Coronary artery (tissue), 2 donors: ENCODE results near the gene TMEM132C.

Source experiments
- DNase-seq: peaks from one replicate; pipeline ENCODE4 v3.0.0-alpha.2; 2017; ENCODE audit warnings: low spot score
- H3K27ac ChIP-seq, 2 donors: fragments of 200-600 bp; sonication (generic); one replicate each; pipeline ENCODE4 v1.5.1; 2016 to 2019
- H3K4me3 ChIP-seq: fragments of 200-600 bp; sonication (generic); 2 replicates; pipeline ENCODE4 v1.5.1; 2016; ENCODE audit warnings: mild to moderate bottlenecking, moderate library complexity
- CTCF ChIP-seq: fragments of 200-600 bp; sonication (generic); IDR thresholded peaks from one replicate; pipeline ENCODE4 v1.5.1; 2019; ENCODE audit warnings: antibody characterized with exemption

Gene TMEM132C

GRCh38 chr12:128698301-128698972, 431.5 kb downstream of the TMEM132C start:
- TF ChIP-seq CTCF, result no peak
- Histone ChIP-seq H3K27ac (no peak overlapping the region), H3K4me3 (no peak overlapping the region)
- DNase-seq, result no peak

GRCh38 chr12:128699106-128699505, 432.1 kb downstream of the TMEM132C start:
- no peak for TF ChIP-seq CTCF
- no peak for DNase-seq
- H3K4me3 ChIP-seq, result no peak overlapping the region
- no peak overlapping the region for H3K27ac ChIP-seq

- no peak for TF ChIP-seq CTCF
- no peak for DNase-seq
- H3K4me3 ChIP-seq, result no peak overlapping the region
- H3K27ac ChIP-seq, result no peak overlapping the region
These were observed 435.4 kb downstream of the TMEM132C start for GRCh38 chr12:128702371-128702770.

GRCh38 chr12:128705140-128705539, 438.2 kb downstream of the TMEM132C start:
- DNase-seq, result no peak
- Histone ChIP-seq H3K4me3 (no peak overlapping the region), H3K27ac (no peak overlapping the region)
- TF ChIP-seq CTCF, result no peak

GRCh38 chr12:128707488-128707887, 440.5 kb downstream of the TMEM132C start:
- H3K27ac ChIP-seq, result no peak overlapping the region
- no peak for DNase-seq
- TF ChIP-seq CTCF, result no peak
- H3K4me3 ChIP-seq, result no peak overlapping the region

- no peak for TF ChIP-seq CTCF
- Histone ChIP-seq H3K27ac (no peak overlapping the region), H3K4me3 (no peak overlapping the region)
- DNase-seq, result no peak
These were observed 441.8 kb downstream of the TMEM132C start for GRCh38 chr12:128708789-128709188.

- no peak for TF ChIP-seq CTCF
These were observed 442.7 kb downstream of the TMEM132C start for GRCh38 chr12:128709660-128710059.

More at GRCh38 chr12:128709660-128710059, 442.7 kb downstream of the TMEM132C start:
- H3K4me3 ChIP-seq, result no peak overlapping the region
- DNase-seq, result no peak
- no peak overlapping the region for H3K27ac ChIP-seq
